Loucy (cell line): ENCODE results near the gene CACNA1B.

Source experiments
- H2AFZ ChIP-seq: fragments of 200-600 bp; sonication (generic); 2 replicates; pipeline ENCODE4 v1.6.0; 2016; ENCODE audit warnings: antibody characterized with exemption, mild to moderate bottlenecking, low read length, moderate library complexity
- H3F3A ChIP-seq: fragments of 200-600 bp; 2 replicates; pipeline ENCODE4 v1.6.0; 2016; ENCODE audit warnings: antibody characterized with exemption, low read depth, mild to moderate bottlenecking
- H3K27me3 ChIP-seq: fragments of 200-600 bp; sonication (generic); 2 replicates; pipeline ENCODE4 v1.6.1; 2014; ENCODE audit warnings: low read length, mild to moderate bottlenecking; ENCODE audit not compliant: insufficient read depth, poor library complexity, severe bottlenecking
- H3K36me3 ChIP-seq: fragments of 200-600 bp; sonication (generic); 2 replicates; pipeline ENCODE4 v1.6.1; 2016; ENCODE audit warnings: low read length; ENCODE audit not compliant: insufficient read depth
- H3K4me1 ChIP-seq: fragments of 200-600 bp; sonication (generic); 2 replicates; pipeline ENCODE4 v1.5.1; 2014; ENCODE audit warnings: low read length, mild to moderate bottlenecking; ENCODE audit not compliant: insufficient read depth, poor library complexity, severe bottlenecking
- H3K4me2 ChIP-seq: fragments of 200-600 bp; sonication (generic); 2 replicates; pipeline ENCODE4 v1.6.0; 2014; ENCODE audit warnings: antibody characterized with exemption, low read length, low read depth, mild to moderate bottlenecking; ENCODE audit not compliant: poor library complexity, severe bottlenecking
- H3K4me3 ChIP-seq: fragments of 200-600 bp; sonication (generic); 2 replicates; pipeline ENCODE4 v1.5.1; 2014; ENCODE audit warnings: low read length, mild to moderate bottlenecking, mixed read lengths; ENCODE audit not compliant: poor library complexity, severe bottlenecking
- H3K79me2 ChIP-seq: fragments of 200-600 bp; sonication (generic); 2 replicates; pipeline ENCODE4 v1.6.1; 2014; ENCODE audit warnings: low read length; ENCODE audit not compliant: insufficient read depth
- H3K9ac ChIP-seq: fragments of 200-600 bp; sonication (generic); 2 replicates; pipeline ENCODE4 v1.6.0; 2014; ENCODE audit warnings: mild to moderate bottlenecking, low read depth, low read length, moderate library complexity; ENCODE audit not compliant: poor library complexity, severe bottlenecking
- H3K9me2 ChIP-seq: fragments of 200-600 bp; sonication (generic); replicated peaks from 2 replicates; pipeline ENCODE4 v1.6.1; 2016; ENCODE audit warnings: low read depth, low read length, mixed read lengths
- H3K9me3 ChIP-seq: fragments of 200-600 bp; sonication (generic); 2 replicates; pipeline ENCODE4 v1.6.1; 2014; ENCODE audit warnings: mild to moderate bottlenecking, antibody characterized with exemption, low read length, low read depth; ENCODE audit not compliant: insufficient read depth
- H4K20me1 ChIP-seq: fragments of 200-600 bp; sonication (generic); 2 replicates; pipeline ENCODE4 v1.6.0; 2014; ENCODE audit warnings: antibody characterized with exemption, low read length, mild to moderate bottlenecking; ENCODE audit not compliant: insufficient read depth, poor library complexity, severe bottlenecking
- EZH2phosphoT487 ChIP-seq: fragments of 200-600 bp; IDR thresholded peaks from 2 replicates; pipeline ENCODE4 v1.6.1; 2018; ENCODE audit warnings: antibody characterized with exemption, mild to moderate bottlenecking, moderate library complexity, borderline replicate concordance
- TF ChIP-seq, protein P1 (sequence below): fragments of 200-600 bp; sonication (generic); conservative IDR thresholded peaks from 2 replicates; pipeline ENCODE4 v1.5.1; 2014; ENCODE audit warnings: mild to moderate bottlenecking, antibody characterized with exemption, low read length

CACNA1B gene

DNA sequence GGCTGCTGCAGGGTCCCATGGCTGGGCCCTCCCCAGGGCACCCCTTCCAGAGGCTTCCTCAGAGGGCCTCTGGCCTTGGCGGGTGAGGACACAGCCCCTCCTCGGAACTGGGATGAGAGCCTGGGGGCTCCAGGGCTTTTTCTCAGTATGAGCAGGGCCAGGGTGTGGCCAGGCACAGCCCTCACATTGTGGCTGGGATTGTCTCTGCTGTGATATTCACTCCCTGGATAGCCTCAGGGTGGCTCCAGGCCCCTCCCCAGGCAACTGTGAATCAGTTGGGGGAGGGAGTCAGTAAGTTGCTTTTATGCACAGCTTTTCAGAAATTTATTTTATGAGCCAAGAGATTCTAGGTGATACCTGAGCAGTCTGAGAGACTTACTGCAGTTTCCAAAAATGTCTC, 135.7 kb downstream of the CACNA1B start:
- TF ChIP-seq, protein P1, sequence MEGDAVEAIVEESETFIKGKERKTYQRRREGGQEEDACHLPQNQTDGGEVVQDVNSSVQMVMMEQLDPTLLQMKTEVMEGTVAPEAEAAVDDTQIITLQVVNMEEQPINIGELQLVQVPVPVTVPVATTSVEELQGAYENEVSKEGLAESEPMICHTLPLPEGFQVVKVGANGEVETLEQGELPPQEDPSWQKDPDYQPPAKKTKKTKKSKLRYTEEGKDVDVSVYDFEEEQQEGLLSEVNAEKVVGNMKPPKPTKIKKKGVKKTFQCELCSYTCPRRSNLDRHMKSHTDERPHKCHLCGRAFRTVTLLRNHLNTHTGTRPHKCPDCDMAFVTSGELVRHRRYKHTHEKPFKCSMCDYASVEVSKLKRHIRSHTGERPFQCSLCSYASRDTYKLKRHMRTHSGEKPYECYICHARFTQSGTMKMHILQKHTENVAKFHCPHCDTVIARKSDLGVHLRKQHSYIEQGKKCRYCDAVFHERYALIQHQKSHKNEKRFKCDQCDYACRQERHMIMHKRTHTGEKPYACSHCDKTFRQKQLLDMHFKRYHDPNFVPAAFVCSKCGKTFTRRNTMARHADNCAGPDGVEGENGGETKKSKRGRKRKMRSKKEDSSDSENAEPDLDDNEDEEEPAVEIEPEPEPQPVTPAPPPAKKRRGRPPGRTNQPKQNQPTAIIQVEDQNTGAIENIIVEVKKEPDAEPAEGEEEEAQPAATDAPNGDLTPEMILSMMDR, result no peak
- TF ChIP-seq EZH2phosphoT487, result no peak
- Histone ChIP-seq H3K9me2 (no peaks in the 10 kb centered on the region), H3K4me3 (no peak overlapping the region), H3K4me1 (no peaks in the 10 kb centered on the region), H3K4me2 (no peak overlapping the region), H3F3A (no peaks in the 10 kb centered on the region), H3K9ac (no peak overlapping the region), H3K79me2 (no peaks in the 10 kb centered on the region), H3K9me3 (peaks cover 36% of the 10 kb centered on the region; the same call in 1 of the 2 replicates), H3K36me3 (no peaks in the 10 kb centered on the region), H2AFZ (no peak overlapping the region), H3K27me3 (no peaks in the 10 kb centered on the region), H4K20me1 (no peaks in the 10 kb centered on the region)

DNA sequence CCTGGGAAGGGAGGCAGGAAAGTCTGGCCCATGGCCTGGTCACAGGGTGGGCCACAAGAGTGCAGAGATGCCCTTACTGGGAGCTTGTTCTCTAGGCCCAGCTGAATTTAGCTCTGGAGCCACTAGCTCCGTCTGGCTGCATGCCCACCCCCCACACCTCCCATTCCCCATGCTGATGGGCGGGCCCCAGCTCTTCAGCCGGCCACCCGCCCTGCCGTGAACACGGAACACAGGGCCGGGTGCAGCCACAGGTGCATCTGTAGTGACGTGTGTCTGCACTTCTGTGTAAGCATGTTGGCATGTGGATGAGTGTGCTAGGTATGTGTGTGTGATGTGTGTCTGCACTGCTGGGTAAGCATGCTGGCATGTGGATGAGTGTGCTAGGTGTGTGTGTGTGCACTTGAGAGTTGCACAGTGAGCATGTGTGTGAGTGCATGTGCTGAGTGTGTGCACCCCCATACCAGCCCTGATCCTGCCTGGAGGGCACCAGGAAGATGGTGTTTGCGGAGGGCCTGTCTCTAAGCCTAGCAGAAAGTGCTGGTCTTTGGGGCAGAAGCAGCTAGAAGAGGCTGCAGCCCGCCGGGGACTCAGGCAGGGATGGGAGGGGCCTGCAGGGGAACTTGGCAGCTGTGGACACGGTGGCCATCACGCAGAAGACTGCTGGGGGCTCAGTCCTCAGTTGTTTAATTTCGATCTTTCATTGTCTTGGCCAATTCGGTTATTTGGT, 136.4 kb downstream of the CACNA1B start:
- no peaks in the 10 kb centered on the region for H3F3A ChIP-seq
- no peaks in the 10 kb centered on the region for H4K20me1 ChIP-seq
- H3K9ac ChIP-seq, result no peak overlapping the region
- H3K4me1 ChIP-seq, result no peaks in the 10 kb centered on the region
- no peaks in the 10 kb centered on the region for H3K36me3 ChIP-seq
- peaks cover 31% of the 10 kb centered on the region; the same call in 1 of the 2 replicates for H3K9me3 ChIP-seq
- no peak overlapping the region for H3K4me2 ChIP-seq
- no peaks in the 10 kb centered on the region for H3K79me2 ChIP-seq
- no peak overlapping the region for H2AFZ ChIP-seq
- TF ChIP-seq EZH2phosphoT487, result no peak
- TF ChIP-seq, protein P1, result no peak
- no peaks in the 10 kb centered on the region for H3K27me3 ChIP-seq
- H3K9me2 ChIP-seq, result no peaks in the 10 kb centered on the region
- no peak overlapping the region for H3K4me3 ChIP-seq

DNA sequence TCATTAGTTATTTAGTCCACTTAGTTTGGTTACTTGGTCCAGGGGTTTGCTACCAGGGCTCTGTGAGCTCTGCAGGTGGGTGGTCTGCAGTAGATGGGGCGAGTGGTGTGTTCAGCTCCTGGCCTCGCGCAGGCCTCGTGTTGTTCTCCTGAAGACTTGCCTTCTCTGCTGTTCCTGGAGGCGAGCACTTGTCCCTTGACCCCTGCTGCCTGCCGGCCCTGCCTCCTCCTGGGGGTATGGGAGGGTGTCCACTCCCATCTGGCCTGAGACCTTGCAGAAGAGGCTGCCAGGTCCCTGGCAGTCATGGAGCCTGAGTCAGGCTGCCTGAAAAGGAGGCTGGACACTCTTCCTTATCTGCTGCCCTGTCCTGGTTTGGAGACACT, 137.0 kb downstream of the CACNA1B start:
- no peaks in the 10 kb centered on the region for H3K9me2 ChIP-seq
- no peaks in the 10 kb centered on the region for H3K36me3 ChIP-seq
- H3K9me3 ChIP-seq, result peaks cover 25% of the 10 kb centered on the region; the same call in 1 of the 2 replicates
- no peaks in the 10 kb centered on the region for H4K20me1 ChIP-seq
- no peak overlapping the region for H3K4me2 ChIP-seq
- no peaks in the 10 kb centered on the region for H3K27me3 ChIP-seq
- H3F3A ChIP-seq, result no peaks in the 10 kb centered on the region
- TF ChIP-seq, protein P1, result no peak
- TF ChIP-seq EZH2phosphoT487, result no peak
- no peak overlapping the region for H3K9ac ChIP-seq
- no peak overlapping the region for H3K4me3 ChIP-seq
- H2AFZ ChIP-seq, result no peak overlapping the region
- no peaks in the 10 kb centered on the region for H3K4me1 ChIP-seq
- no peaks in the 10 kb centered on the region for H3K79me2 ChIP-seq
